HUES6 (cell line): Measurements from ENCODE around the gene GABPB2.

Experiments
- H3K27ac ChIP-seq: 2 replicates; pipeline ENCODE4 v1.7.0; 2013; ENCODE audit warnings: low read depth, mild to moderate bottlenecking, low read length, inconsistent platforms
- H3K27me3 ChIP-seq: 2 replicates; pipeline ENCODE4 v1.6.1; 2013; ENCODE audit warnings: low read length; ENCODE audit not compliant: control insufficient read depth, insufficient read depth
- H3K36me3 ChIP-seq: 2 replicates; pipeline ENCODE4 v1.6.1; 2013; ENCODE audit warnings: low read length; ENCODE audit not compliant: control insufficient read depth, insufficient read depth
- H3K4me1 ChIP-seq: 2 replicates; pipeline ENCODE4 v1.6.1; 2013; ENCODE audit warnings: low read length; ENCODE audit not compliant: control insufficient read depth, insufficient read depth
- H3K4me3 ChIP-seq: 2 replicates; pipeline ENCODE4 v1.5.1; 2013; ENCODE audit warnings: low read depth, low read length
- H3K9ac ChIP-seq: one replicate; pipeline ENCODE4 v1.6.1; 2013; ENCODE audit warnings: mild to moderate bottlenecking, low read length
- H3K9me3 ChIP-seq: 2 replicates; pipeline ENCODE4 v1.6.1; 2013; ENCODE audit warnings: low read depth, low read length; ENCODE audit not compliant: control insufficient read depth, insufficient read depth

GABPB2 gene

GRCh38 chr1:151145304-151146071 lies 74.9 kb downstream of the GABPB2 start:
- Histone ChIP-seq H3K9ac (peak overlapping the region; percentile 73), H3K36me3 (no peaks in the 10 kb centered on the region), H3K27ac (no peak overlapping the region), H3K9me3 (no peaks in the 10 kb centered on the region), H3K4me1 (peaks cover 38% of the 10 kb centered on the region), H3K27me3 (peaks cover 25% of the 10 kb centered on the region), H3K4me3 (peak overlapping the region; percentile 73)

GRCh38 chr1:151146072-151146411 lies 75.5 kb downstream of the GABPB2 start:
- Histone ChIP-seq H3K4me3 (peak overlapping the region; percentile 73), H3K4me1 (peaks cover 38% of the 10 kb centered on the region), H3K36me3 (no peaks in the 10 kb centered on the region), H3K9me3 (no peaks in the 10 kb centered on the region), H3K27ac (no peak overlapping the region), H3K27me3 (peaks cover 25% of the 10 kb centered on the region), H3K9ac (peak overlapping the region; percentile 73)

GRCh38 chr1:151146412-151147131 lies 76.0 kb downstream of the GABPB2 start, which contains the start of gene SEMA6C:
Gene SEMA6C, minus strand, starts transcription at chr1:151146631. Its CDS starts 4,010 bp downstream, at chr1:151142621.
- peak within 1 kb of the TSS; percentile 73 for H3K9ac ChIP-seq
- no peaks in the 10 kb centered on the region for H3K36me3 ChIP-seq
- no peak within 1 kb of the TSS for H3K27ac ChIP-seq
- H3K4me1 ChIP-seq: peaks cover 38% of the 10 kb centered on the region
- H3K9me3 ChIP-seq: no peaks in the 10 kb centered on the region
- peaks cover 25% of the 10 kb centered on the region for H3K27me3 ChIP-seq
- H3K4me3 ChIP-seq: peak within 1 kb of the TSS; percentile 73

GRCh38 chr1:151147132-151147503 lies 76.6 kb downstream of the GABPB2 start:
- Histone ChIP-seq H3K27me3 (peaks cover 25% of the 10 kb centered on the region), H3K27ac (no peak overlapping the region), H3K4me1 (peaks cover 38% of the 10 kb centered on the region), H3K9ac (peak overlapping the region; percentile 29), H3K36me3 (no peaks in the 10 kb centered on the region), H3K4me3 (peak overlapping the region; percentile 73), H3K9me3 (no peaks in the 10 kb centered on the region)

- Histone ChIP-seq H3K27ac (no peak overlapping the region), H3K36me3 (no peaks in the 10 kb centered on the region), H3K27me3 (peaks cover 25% of the 10 kb centered on the region), H3K9me3 (no peaks in the 10 kb centered on the region), H3K4me1 (peaks cover 37% of the 10 kb centered on the region), H3K9ac (no peak overlapping the region), H3K4me3 (no peak overlapping the region)
Observed at GRCh38 chr1:151147665-151148064, 77.1 kb downstream of the GABPB2 start.

- Histone ChIP-seq H3K27me3 (no peaks in the 10 kb centered on the region), H3K36me3 (peaks cover 28% of the 10 kb centered on the region), H3K9me3 (no peaks in the 10 kb centered on the region), H3K4me3 (no peak within 1 kb of the TSS), H3K4me1 (no peaks in the 10 kb centered on the region), H3K9ac (no peak within 1 kb of the TSS), H3K27ac (no peak within 1 kb of the TSS)
Observed at GRCh38 chr1:151156515-151156819, 85.9 kb downstream of the GABPB2 start, which contains the start of gene TNFAIP8L2. Gene TNFAIP8L2, plus strand, starts transcription at chr1:151156649. Its CDS starts 2,049 bp downstream, at chr1:151158698.

- no peak overlapping the region for H3K9ac ChIP-seq
- no peak overlapping the region for H3K27ac ChIP-seq
- peaks cover 32% of the 10 kb centered on the region for H3K36me3 ChIP-seq
- no peaks in the 10 kb centered on the region for H3K9me3 ChIP-seq
- no peaks in the 10 kb centered on the region for H3K4me1 ChIP-seq
- H3K27me3 ChIP-seq: no peaks in the 10 kb centered on the region
- H3K4me3 ChIP-seq: no peak overlapping the region
Observed at GRCh38 chr1:151157067-151157531, 86.5 kb downstream of the GABPB2 start.

GRCh38 chr1:151158326-151158725 lies 87.8 kb downstream of the GABPB2 start:
- Histone ChIP-seq H3K27me3 (no peaks in the 10 kb centered on the region), H3K36me3 (peaks cover 32% of the 10 kb centered on the region), H3K9me3 (no peaks in the 10 kb centered on the region), H3K4me1 (no peaks in the 10 kb centered on the region), H3K9ac (no peak overlapping the region), H3K4me3 (no peak overlapping the region), H3K27ac (no peak overlapping the region)

- H3K36me3 ChIP-seq: peaks cover 32% of the 10 kb centered on the region
- no peaks in the 10 kb centered on the region for H3K27me3 ChIP-seq
- no peak overlapping the region for H3K27ac ChIP-seq
- no peak overlapping the region for H3K9ac ChIP-seq
- H3K4me1 ChIP-seq: no peaks in the 10 kb centered on the region
- no peak overlapping the region for H3K4me3 ChIP-seq
- H3K9me3 ChIP-seq: no peaks in the 10 kb centered on the region
Observed at GRCh38 chr1:151158751-151159251, 88.2 kb downstream of the GABPB2 start.

GRCh38 chr1:151159373-151159772 lies 88.8 kb downstream of the GABPB2 start:
- no peak overlapping the region for H3K4me3 ChIP-seq
- no peaks in the 10 kb centered on the region for H3K9me3 ChIP-seq
- peaks cover under 1% of the 10 kb centered on the region for H3K4me1 ChIP-seq
- H3K27ac ChIP-seq: no peak overlapping the region
- H3K36me3 ChIP-seq: peaks cover 32% of the 10 kb centered on the region
- H3K27me3 ChIP-seq: no peaks in the 10 kb centered on the region
- no peak overlapping the region for H3K9ac ChIP-seq

GRCh38 chr1:151164732-151165280 lies 94.2 kb downstream of the GABPB2 start:
- Histone ChIP-seq H3K9ac (peak overlapping the region; percentile 63), H3K27ac (no peak overlapping the region), H3K9me3 (no peaks in the 10 kb centered on the region), H3K4me1 (peaks cover 7% of the 10 kb centered on the region), H3K4me3 (peak overlapping the region; percentile 95), H3K36me3 (peaks cover 34% of the 10 kb centered on the region), H3K27me3 (no peaks in the 10 kb centered on the region)
